ENCODE data around the gene OTX1. TPM values are rescaled to one million over a fixed set of nuclear protein-coding genes. Genes with fewer than 3 reads are reported as not detected.

The OTX1 gene
- polyA plus RNA-seq, 1 of the 3 experiments (the other 2 are of a cell fraction): 0.20 TPM

DNA sequence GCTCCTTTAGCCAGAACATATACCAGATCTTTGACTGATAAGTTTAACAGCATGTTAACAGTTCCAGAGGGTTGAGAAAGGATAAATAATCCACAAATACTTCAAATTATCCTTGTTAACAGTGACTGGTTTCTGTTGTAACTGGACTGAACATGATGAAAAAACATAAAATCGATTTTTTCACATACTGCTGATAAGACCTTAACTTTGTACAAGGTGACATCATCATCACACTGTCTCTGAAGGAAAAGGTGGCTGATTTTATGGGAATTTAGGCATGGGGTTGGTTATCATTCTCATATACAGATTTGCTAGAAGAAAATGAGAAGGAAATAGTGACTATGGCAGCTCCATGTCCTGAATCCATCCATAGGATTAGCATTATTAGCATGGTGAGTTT, 36.1 kb downstream of the OTX1 start:
- no peaks in the 10 kb centered on the region for H3K9me3 ChIP-seq
- ChIA-PET POLR2A (no interaction called here), CTCF (interaction anchor here (0.5 kb wide), 1 partner anchor 39 kb away, joined by 3 read pairs; no protein-coding TSS in a partner anchor)
- no peak overlapping the region for H3K9ac ChIP-seq
- H3F3A ChIP-seq (replicated peaks; ENCODE audit: insufficient read depth): no peaks in the 10 kb centered on the region
- no peak overlapping the region for H3K4me2 ChIP-seq
- DNase-seq: no peak
- 0% methylated on average over 1 of the region's 1 CpG for whole genome bisulfite sequencing (ENCODE audit: low lambda C conversion rate)
- no peaks in the 10 kb centered on the region for H3K9me2 ChIP-seq
- H4K20me1 ChIP-seq (ENCODE audit: insufficient read depth): no peaks in the 10 kb centered on the region
- H3K27ac ChIP-seq (ENCODE audit: low read depth in 2 of 2, low read length in 1 of 2): no peak overlapping the region
- no peak overlapping the region for H3K4me3 ChIP-seq (ENCODE audit: low read depth in 2 of 2, low read length in 1 of 2)
- no peaks in the 10 kb centered on the region for H3K27me3 ChIP-seq (ENCODE audit: insufficient read depth)
- no peak for TF ChIP-seq SMC3 (IDR thresholded peaks at IDR 0.05; ENCODE audit: low read depth, low read length)
- no peak for TF ChIP-seq CHD2 (IDR thresholded peaks at IDR 0.05; ENCODE audit: low read length, partially characterized antibody)
- TF ChIP-seq, protein P1, sequence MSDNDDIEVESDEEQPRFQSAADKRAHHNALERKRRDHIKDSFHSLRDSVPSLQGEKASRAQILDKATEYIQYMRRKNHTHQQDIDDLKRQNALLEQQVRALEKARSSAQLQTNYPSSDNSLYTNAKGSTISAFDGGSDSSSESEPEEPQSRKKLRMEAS (IDR thresholded peaks at IDR 0.05; ENCODE audit: low read depth): no peak
- no peak for TF ChIP-seq RCOR1 (IDR thresholded peaks at IDR 0.05; ENCODE audit: low read length)
- no peak for TF ChIP-seq TAF1 (IDR thresholded peaks at IDR 0.05; ENCODE audit: borderline replicate concordance, low read depth, low read length)
- no peak for TF ChIP-seq TCF12 (IDR thresholded peaks at IDR 0.05)
- no peak for TF ChIP-seq POLR2AphosphoS5 (IDR thresholded peaks at IDR 0.05; ENCODE audit: low read depth, low read length)
- no peak for TF ChIP-seq NRF1 (IDR thresholded peaks at IDR 0.05; ENCODE audit: low read depth, low read length)
- no peak overlapping the region for H2AFZ ChIP-seq (ENCODE audit: low read depth)
- no peaks in the 10 kb centered on the region for H3K36me3 ChIP-seq (replicated peaks in 1 of 2; ENCODE audit: control insufficient read depth in 1 of 2, insufficient read depth in 2 of 2, low read length in 1 of 2)
- H3K4me1 ChIP-seq (ENCODE audit: control insufficient read depth in 1 of 2, insufficient read depth in 2 of 2, low read depth in 1 of 2, low read length in 1 of 2): no peaks in the 10 kb centered on the region
- H3K79me2 ChIP-seq (ENCODE audit: insufficient read depth): no peaks in the 10 kb centered on the region

DNA sequence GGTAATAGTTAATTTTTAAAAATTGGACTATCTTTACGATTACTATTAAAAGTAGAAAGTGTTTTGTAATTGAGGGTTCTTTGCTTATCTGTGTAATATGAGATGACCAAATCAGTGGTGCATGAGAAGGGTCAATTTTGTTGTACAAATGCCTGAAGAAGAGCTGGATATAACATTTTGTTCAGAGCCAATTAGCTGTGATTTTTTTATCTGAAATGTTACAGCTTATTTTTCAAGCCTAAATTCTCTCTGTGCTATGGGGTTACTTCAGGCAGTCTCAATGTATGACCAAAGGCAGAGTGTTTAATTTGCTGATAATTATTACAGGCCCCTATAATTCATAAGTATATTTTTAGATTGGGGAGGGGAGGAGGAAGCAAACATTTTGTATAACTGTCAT, 41.8 kb downstream of the OTX1 start:
- Histone ChIP-seq H3K27ac (ENCODE audit: low read depth in 2 of 2, low read length in 1 of 2) (no peak overlapping the region), H3F3A (replicated peaks; ENCODE audit: insufficient read depth) (no peaks in the 10 kb centered on the region), H3K36me3 (replicated peaks in 1 of 2; ENCODE audit: control insufficient read depth in 1 of 2, insufficient read depth in 2 of 2, low read length in 1 of 2) (no peaks in the 10 kb centered on the region), H3K4me1 (ENCODE audit: control insufficient read depth in 1 of 2, insufficient read depth in 2 of 2, low read depth in 1 of 2, low read length in 1 of 2) (no peaks in the 10 kb centered on the region), H2AFZ (ENCODE audit: low read depth) (no peak overlapping the region), H3K9me3 (no peaks in the 10 kb centered on the region), H3K4me3 (ENCODE audit: low read depth in 2 of 2, low read length in 1 of 2) (no peak overlapping the region), H3K79me2 (ENCODE audit: insufficient read depth) (no peaks in the 10 kb centered on the region), H3K4me2 (no peak overlapping the region), H3K9ac (no peak overlapping the region), H3K9me2 (no peaks in the 10 kb centered on the region), H4K20me1 (ENCODE audit: insufficient read depth) (no peaks in the 10 kb centered on the region), H3K27me3 (ENCODE audit: insufficient read depth) (no peaks in the 10 kb centered on the region)
- no peak for DNase-seq
- ChIA-PET POLR2A (no interaction called here), CTCF (interaction anchor here (1.4 kb wide), 1 partner anchor 13 kb away, joined by 3 read pairs; no protein-coding TSS in a partner anchor)
- TF ChIP-seq RXRA (IDR thresholded peaks at IDR 0.05; ENCODE audit: borderline replicate concordance, low read depth) (no peak), CHD2 (IDR thresholded peaks at IDR 0.05; ENCODE audit: low read length, partially characterized antibody) (no peak), GATA2 (CRISPR knock-in tag; IDR thresholded peaks at IDR 0.05) (no peak), RFX5 (IDR thresholded peaks at IDR 0.05; ENCODE audit: low read length) (no peak), TEAD4 (IDR thresholded peaks at IDR 0.05; ENCODE audit: borderline replicate concordance, insufficient read depth) (no peak), EZH2phosphoT487 (IDR thresholded peaks at IDR 0.05; ENCODE audit: borderline replicate concordance, low read depth) (no peak), JUND (IDR thresholded peaks at IDR 0.05) (no peak), FOXJ3 (CRISPR knock-in tag; IDR thresholded peaks at IDR 0.05) (no peak), MXI1 (IDR thresholded peaks at IDR 0.05; ENCODE audit: low read depth, low read length) (no peak), RCOR1 (IDR thresholded peaks at IDR 0.05; ENCODE audit: low read length) (no peak), SIN3A (IDR thresholded peaks at IDR 0.05; ENCODE audit: borderline replicate concordance, low read depth, low read length) (no peak), TAF1 (IDR thresholded peaks at IDR 0.05; ENCODE audit: borderline replicate concordance, low read depth, low read length) (no peak)
- TF ChIP-seq, protein P2, sequence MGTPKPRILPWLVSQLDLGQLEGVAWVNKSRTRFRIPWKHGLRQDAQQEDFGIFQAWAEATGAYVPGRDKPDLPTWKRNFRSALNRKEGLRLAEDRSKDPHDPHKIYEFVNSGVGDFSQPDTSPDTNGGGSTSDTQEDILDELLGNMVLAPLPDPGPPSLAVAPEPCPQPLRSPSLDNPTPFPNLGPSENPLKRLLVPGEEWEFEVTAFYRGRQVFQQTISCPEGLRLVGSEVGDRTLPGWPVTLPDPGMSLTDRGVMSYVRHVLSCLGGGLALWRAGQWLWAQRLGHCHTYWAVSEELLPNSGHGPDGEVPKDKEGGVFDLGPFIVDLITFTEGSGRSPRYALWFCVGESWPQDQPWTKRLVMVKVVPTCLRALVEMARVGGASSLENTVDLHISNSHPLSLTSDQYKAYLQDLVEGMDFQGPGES (IDR thresholded peaks at IDR 0.05; ENCODE audit: low read depth, low read length): no peak
- TF ChIP-seq, protein P3, sequence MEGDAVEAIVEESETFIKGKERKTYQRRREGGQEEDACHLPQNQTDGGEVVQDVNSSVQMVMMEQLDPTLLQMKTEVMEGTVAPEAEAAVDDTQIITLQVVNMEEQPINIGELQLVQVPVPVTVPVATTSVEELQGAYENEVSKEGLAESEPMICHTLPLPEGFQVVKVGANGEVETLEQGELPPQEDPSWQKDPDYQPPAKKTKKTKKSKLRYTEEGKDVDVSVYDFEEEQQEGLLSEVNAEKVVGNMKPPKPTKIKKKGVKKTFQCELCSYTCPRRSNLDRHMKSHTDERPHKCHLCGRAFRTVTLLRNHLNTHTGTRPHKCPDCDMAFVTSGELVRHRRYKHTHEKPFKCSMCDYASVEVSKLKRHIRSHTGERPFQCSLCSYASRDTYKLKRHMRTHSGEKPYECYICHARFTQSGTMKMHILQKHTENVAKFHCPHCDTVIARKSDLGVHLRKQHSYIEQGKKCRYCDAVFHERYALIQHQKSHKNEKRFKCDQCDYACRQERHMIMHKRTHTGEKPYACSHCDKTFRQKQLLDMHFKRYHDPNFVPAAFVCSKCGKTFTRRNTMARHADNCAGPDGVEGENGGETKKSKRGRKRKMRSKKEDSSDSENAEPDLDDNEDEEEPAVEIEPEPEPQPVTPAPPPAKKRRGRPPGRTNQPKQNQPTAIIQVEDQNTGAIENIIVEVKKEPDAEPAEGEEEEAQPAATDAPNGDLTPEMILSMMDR (IDR thresholded peaks at IDR 0.05): no peak
- TF ChIP-seq, protein P4, sequence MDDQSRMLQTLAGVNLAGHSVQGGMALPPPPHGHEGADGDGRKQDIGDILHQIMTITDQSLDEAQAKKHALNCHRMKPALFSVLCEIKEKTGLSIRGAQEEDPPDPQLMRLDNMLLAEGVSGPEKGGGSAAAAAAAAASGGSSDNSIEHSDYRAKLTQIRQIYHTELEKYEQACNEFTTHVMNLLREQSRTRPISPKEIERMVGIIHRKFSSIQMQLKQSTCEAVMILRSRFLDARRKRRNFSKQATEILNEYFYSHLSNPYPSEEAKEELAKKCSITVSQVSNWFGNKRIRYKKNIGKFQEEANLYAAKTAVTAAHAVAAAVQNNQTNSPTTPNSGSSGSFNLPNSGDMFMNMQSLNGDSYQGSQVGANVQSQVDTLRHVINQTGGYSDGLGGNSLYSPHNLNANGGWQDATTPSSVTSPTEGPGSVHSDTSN (IDR thresholded peaks at IDR 0.05): no peak
- TF ChIP-seq, protein P5, sequence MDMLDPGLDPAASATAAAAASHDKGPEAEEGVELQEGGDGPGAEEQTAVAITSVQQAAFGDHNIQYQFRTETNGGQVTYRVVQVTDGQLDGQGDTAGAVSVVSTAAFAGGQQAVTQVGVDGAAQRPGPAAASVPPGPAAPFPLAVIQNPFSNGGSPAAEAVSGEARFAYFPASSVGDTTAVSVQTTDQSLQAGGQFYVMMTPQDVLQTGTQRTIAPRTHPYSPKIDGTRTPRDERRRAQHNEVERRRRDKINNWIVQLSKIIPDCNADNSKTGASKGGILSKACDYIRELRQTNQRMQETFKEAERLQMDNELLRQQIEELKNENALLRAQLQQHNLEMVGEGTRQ (IDR thresholded peaks at IDR 0.05; ENCODE audit: borderline replicate concordance, low read depth, low read length): no peak
- 34% methylated on average over 1 of the region's 1 CpG for WGBS (ENCODE audit: low lambda C conversion rate)
